ENCODE data around the gene PPBP.

DNA sequence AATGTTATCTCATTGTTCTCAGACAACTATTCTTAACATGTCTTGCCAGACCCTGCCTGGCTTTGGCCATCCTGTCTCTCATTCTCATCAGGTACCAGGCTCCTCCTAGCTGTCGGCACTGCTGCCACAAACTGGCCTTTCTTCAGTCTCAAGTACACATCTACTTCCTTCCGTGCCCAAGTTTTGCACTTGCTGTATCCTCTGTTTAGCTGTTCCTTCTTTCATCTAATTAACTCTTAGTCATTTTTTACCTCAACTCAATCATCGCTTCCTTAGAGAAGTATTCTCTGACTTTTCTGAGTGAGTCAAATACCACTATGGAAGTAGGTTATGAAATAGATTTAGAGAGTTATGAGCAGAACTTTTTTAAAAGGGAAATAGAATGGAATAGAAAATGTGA, 30.8 kb upstream of the PPBP start:
- TF ChIP-seq, protein P1, sequence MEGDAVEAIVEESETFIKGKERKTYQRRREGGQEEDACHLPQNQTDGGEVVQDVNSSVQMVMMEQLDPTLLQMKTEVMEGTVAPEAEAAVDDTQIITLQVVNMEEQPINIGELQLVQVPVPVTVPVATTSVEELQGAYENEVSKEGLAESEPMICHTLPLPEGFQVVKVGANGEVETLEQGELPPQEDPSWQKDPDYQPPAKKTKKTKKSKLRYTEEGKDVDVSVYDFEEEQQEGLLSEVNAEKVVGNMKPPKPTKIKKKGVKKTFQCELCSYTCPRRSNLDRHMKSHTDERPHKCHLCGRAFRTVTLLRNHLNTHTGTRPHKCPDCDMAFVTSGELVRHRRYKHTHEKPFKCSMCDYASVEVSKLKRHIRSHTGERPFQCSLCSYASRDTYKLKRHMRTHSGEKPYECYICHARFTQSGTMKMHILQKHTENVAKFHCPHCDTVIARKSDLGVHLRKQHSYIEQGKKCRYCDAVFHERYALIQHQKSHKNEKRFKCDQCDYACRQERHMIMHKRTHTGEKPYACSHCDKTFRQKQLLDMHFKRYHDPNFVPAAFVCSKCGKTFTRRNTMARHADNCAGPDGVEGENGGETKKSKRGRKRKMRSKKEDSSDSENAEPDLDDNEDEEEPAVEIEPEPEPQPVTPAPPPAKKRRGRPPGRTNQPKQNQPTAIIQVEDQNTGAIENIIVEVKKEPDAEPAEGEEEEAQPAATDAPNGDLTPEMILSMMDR (IDR thresholded peaks at IDR 0.05; ENCODE audit: low read depth, low read length, poor library complexity, severe bottlenecking) = no peak
- no peak for TF ChIP-seq EZH2phosphoT487 (IDR thresholded peaks at IDR 0.05; ENCODE audit: borderline replicate concordance, low read length)

Measured in DOHH2 (cell line).